Epithelial cell of esophagus (primary cell): ENCODE measurements around the gene GOLM1.

Experiments used
- DNase-seq: peaks from one replicate; pipeline ENCODE4 v3.0.0; 2010; ENCODE audit warnings: low read depth
- H3K4me3 ChIP-seq: 2 replicates; pipeline ENCODE4 v1.5.1; 2011; ENCODE audit warnings: mild to moderate bottlenecking, low read length, control low read depth
- CTCF ChIP-seq: IDR thresholded peaks from 2 replicates; pipeline ENCODE4 v1.5.1; 2011; ENCODE audit warnings: low read depth, mild to moderate bottlenecking, low read length, control low read depth, inconsistent platforms; ENCODE audit not compliant: insufficient read depth; ENCODE audit errors: missing control alignments

Gene GOLM1

GRCh38 chr9:86126998-86127972 is 27.9 kb upstream of the GOLM1 start:
- DNase-seq: peak; percentile 77
- H3K4me3 ChIP-seq: no peak overlapping the region
- no peak for TF ChIP-seq CTCF

GRCh38 chr9:86122311-86122710 is 23.0 kb upstream of the GOLM1 start:
- no peak overlapping the region for H3K4me3 ChIP-seq
- peak; percentile 9 for TF ChIP-seq CTCF
- no peak for DNase-seq

- DNase-seq: no peak
- TF ChIP-seq CTCF: no peak
- H3K4me3 ChIP-seq: no peak overlapping the region
Observed at GRCh38 chr9:86119457-86119856, 20.1 kb upstream of the GOLM1 start.

- DNase-seq: no peak
- no peak for TF ChIP-seq CTCF
- H3K4me3 ChIP-seq: no peak overlapping the region
Observed at GRCh38 chr9:86116425-86116824, 17.1 kb upstream of the GOLM1 start.

- no peak for TF ChIP-seq CTCF
- no peak for DNase-seq
- H3K4me3 ChIP-seq: no peak overlapping the region
Observed at GRCh38 chr9:86115886-86116285, 16.5 kb upstream of the GOLM1 start.

- H3K4me3 ChIP-seq: no peak overlapping the region
- no peak for TF ChIP-seq CTCF
- no peak for DNase-seq
Observed at GRCh38 chr9:86112057-86112456, 12.7 kb upstream of the GOLM1 start.

- no peak for DNase-seq
- H3K4me3 ChIP-seq: no peak overlapping the region
- no peak for TF ChIP-seq CTCF
Observed at GRCh38 chr9:86102626-86103025, 3.3 kb upstream of the GOLM1 start.
